Measurements from ENCODE around the gene SYT15.

Gene SYT15

DNA sequence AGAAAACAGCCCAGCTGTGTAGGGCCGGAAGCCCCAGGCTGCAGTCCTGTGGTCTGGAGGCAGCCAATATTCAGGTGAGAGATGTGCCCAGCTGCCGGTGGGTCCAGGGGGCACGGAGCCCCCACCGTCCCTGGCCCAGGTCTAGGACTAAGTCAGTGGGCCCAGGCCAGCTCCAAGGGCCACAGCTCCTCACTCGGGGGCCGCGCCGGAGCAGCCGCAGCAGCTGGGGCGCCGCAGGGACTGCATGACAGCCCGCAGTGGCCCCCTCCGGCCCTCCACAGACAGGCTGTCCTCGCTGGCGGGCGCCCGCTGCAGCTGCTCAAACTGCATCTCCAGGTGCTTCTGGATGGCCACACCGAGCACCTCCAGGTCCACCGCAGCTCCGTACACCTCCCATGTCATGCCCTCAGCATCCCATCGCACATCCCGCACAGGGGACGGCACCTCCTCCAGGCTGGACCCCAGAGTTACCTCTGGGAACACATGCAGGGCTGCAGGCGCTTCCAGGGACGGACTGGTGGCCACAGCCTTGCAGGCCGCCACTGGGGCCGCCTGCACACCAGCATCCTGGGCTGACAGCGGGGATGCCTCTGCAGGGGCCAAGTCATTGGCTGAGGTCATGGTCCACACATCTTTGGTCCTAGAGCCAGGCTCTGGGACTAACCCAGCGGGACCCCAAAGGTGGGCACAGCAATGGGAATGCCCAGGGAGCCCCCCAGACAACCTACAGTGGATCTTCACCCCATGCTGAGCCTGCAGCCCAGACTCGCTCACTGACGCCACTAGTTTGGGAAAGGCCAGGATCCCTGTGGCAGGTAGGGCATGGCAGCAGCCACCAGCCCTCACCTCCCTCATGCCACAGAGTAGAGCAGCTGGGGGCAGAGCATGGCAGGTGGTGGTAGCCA, 29.5 kb upstream of the SYT15 start:
- no peak overlapping the region for H3K4me2 ChIP-seq (ENCODE audit: low read length)
- H3K27me3 ChIP-seq (ENCODE audit: low read depth, low read length) = no peaks in the 10 kb centered on the region
- H3K4me1 ChIP-seq (ENCODE audit: low read length) = no peaks in the 10 kb centered on the region
- no peaks in the 10 kb centered on the region for H3K79me2 ChIP-seq (ENCODE audit: low read length)
- H3K9ac ChIP-seq (ENCODE audit: low read length) = no peak overlapping the region
- H3K27ac ChIP-seq (ENCODE audit: low read length) = no peak overlapping the region
- TF ChIP-seq, protein P1, sequence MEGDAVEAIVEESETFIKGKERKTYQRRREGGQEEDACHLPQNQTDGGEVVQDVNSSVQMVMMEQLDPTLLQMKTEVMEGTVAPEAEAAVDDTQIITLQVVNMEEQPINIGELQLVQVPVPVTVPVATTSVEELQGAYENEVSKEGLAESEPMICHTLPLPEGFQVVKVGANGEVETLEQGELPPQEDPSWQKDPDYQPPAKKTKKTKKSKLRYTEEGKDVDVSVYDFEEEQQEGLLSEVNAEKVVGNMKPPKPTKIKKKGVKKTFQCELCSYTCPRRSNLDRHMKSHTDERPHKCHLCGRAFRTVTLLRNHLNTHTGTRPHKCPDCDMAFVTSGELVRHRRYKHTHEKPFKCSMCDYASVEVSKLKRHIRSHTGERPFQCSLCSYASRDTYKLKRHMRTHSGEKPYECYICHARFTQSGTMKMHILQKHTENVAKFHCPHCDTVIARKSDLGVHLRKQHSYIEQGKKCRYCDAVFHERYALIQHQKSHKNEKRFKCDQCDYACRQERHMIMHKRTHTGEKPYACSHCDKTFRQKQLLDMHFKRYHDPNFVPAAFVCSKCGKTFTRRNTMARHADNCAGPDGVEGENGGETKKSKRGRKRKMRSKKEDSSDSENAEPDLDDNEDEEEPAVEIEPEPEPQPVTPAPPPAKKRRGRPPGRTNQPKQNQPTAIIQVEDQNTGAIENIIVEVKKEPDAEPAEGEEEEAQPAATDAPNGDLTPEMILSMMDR (IDR thresholded peaks at IDR 0.05; ENCODE audit: low read depth, low read length) = no peak
- no peaks in the 10 kb centered on the region for H4K20me1 ChIP-seq (ENCODE audit: insufficient read depth, low read length)
- H2AFZ ChIP-seq (ENCODE audit: low read depth, low read length) = no peak overlapping the region
- no peaks in the 10 kb centered on the region for H3K36me3 ChIP-seq (replicated peaks; ENCODE audit: low read depth, low read length)
- no peak overlapping the region for H3K4me3 ChIP-seq (ENCODE audit: low read length)
- H3K9me3 ChIP-seq (ENCODE audit: insufficient read depth, low read length) = no peaks in the 10 kb centered on the region

DNA sequence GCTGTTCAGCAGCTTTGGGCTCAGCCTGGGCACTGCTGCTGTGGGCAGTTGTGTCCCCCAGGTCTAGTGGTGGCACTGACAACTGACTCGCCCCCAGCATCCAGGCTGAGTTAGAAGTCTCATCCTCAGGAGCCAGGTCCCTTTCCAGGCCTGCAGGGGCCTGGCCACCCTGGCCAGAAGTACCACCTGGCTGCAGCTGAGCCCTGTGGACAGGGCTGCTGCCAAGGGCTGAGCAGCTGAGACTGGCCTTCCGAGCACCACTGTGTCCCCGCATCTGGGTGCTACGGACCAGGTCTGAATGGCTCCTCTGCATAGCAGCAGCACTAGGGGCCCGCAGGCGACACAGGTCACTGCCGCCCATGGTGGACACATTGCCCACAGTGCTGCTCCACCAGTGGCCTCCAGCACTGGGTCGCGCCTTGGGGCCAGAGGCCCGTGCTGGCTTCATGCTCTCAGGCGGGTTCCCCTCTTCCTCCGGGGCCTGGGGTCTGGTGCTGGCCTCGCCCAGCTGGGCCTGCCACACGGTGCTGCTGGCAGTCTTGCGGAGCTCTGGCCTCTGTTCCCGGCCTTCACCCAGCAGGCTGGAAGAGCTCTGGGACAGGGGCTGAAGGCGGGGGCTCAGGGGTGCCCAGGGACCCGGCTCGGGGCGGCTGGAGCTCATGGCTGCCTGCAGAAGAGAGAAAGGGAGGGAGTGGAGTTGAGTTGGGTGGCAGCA, 28.7 kb upstream of the SYT15 start:
- Histone ChIP-seq H3K79me2 (ENCODE audit: low read length) (no peaks in the 10 kb centered on the region), H3K4me3 (ENCODE audit: low read length) (no peak overlapping the region), H3K4me1 (ENCODE audit: low read length) (no peaks in the 10 kb centered on the region), H3K9me3 (ENCODE audit: insufficient read depth, low read length) (no peaks in the 10 kb centered on the region), H3K36me3 (replicated peaks; ENCODE audit: low read depth, low read length) (no peaks in the 10 kb centered on the region), H3K27me3 (ENCODE audit: low read depth, low read length) (no peaks in the 10 kb centered on the region), H3K9ac (ENCODE audit: low read length) (no peak overlapping the region), H3K27ac (ENCODE audit: low read length) (no peak overlapping the region), H4K20me1 (ENCODE audit: insufficient read depth, low read length) (no peaks in the 10 kb centered on the region), H3K4me2 (ENCODE audit: low read length) (no peak overlapping the region), H2AFZ (ENCODE audit: low read depth, low read length) (no peak overlapping the region)
- TF ChIP-seq, protein P1 (IDR thresholded peaks at IDR 0.05; ENCODE audit: low read depth, low read length) = no peak
- TF ChIP-seq EZH2phosphoT487 (IDR thresholded peaks at IDR 0.05; ENCODE audit: low read depth) = no peak

DNA sequence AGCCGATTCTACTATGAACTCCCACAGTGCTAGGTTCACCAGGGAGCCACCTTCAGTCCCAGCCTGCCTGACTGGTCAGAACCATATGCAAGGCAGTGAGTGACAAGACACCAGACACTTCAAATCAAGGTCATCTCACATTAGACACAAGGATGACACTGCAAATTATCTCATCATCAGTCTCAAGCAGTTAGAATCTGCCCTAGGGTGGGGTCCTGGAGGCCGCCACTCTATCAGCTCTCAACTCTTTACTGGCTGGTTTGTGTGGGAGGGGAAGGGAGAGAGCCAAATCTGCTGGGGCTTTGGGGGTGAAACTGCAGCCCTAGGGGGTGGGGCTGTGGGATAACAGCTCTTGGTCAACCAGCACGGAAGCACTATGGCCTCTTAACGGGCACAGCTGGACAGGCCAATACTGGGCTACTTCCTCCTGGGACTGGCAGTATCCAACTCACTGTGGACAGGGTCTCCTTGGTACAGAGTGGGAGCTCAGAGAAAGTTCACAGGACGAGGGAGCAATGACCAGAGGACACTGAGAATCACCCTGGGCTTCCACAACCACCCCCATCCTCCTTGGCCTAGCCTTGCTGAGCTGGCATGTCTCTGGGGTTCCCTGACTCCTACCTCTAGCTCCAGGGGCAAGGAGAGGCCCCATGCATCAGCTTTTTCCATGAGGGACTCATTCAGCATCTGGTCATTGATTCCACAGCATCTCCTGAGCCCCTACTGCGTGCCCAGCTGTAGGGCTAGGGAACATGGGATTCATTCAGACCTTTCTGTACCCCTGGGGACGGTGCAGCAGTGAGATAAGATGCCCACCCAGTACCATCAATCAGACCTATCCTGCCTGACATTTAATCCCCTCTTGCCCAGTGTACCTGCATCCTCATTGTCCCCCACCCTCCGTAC, 27.9 kb upstream of the SYT15 start:
- H3K4me2 ChIP-seq (ENCODE audit: low read length) = no peak overlapping the region
- TF ChIP-seq EZH2phosphoT487 (IDR thresholded peaks at IDR 0.05; ENCODE audit: low read depth) = no peak
- TF ChIP-seq, protein P1 (IDR thresholded peaks at IDR 0.05; ENCODE audit: low read depth, low read length) = no peak
- no peak overlapping the region for H3K27ac ChIP-seq (ENCODE audit: low read length)
- H3K27me3 ChIP-seq (ENCODE audit: low read depth, low read length) = no peaks in the 10 kb centered on the region
- H3K4me1 ChIP-seq (ENCODE audit: low read length) = no peaks in the 10 kb centered on the region
- no peak overlapping the region for H3K9ac ChIP-seq (ENCODE audit: low read length)
- no peaks in the 10 kb centered on the region for H3K9me3 ChIP-seq (ENCODE audit: insufficient read depth, low read length)
- no peak overlapping the region for H3K4me3 ChIP-seq (ENCODE audit: low read length)
- H3K36me3 ChIP-seq (replicated peaks; ENCODE audit: low read depth, low read length) = no peaks in the 10 kb centered on the region
- no peaks in the 10 kb centered on the region for H3K79me2 ChIP-seq (ENCODE audit: low read length)
- H4K20me1 ChIP-seq (ENCODE audit: insufficient read depth, low read length) = no peaks in the 10 kb centered on the region
- no peak overlapping the region for H2AFZ ChIP-seq (ENCODE audit: low read depth, low read length)

All from OCI-LY3 (cell line).